SK-N-SH (cell line): ENCODE results near the gene TOLLIP. TPM values are rescaled to one million over a fixed set of nuclear protein-coding genes. Genes with fewer than 3 reads are reported as not detected.

Source experiments
- CTCF ChIA-PET: fragments of 300-600, 350-600 bp; formaldehyde crosslinking; extraction: SDS; loops from one replicate; lab custom pipeline; 2021; lab: Yijun Ruan, JAX
- POLR2A ChIA-PET: fragments of 350-600 bp; sonication (Branson Sonifier 250); formaldehyde crosslinking; extraction: SDS; loops from one replicate; lab custom pipeline; 2020; ENCODE audit warnings: antibody characterized with exemption, inconsistent platforms; lab: Yijun Ruan, JAX
- DNase-seq: peaks from one replicate; pipeline ENCODE4 v3.0.0; 2012
- H2AFZ ChIP-seq: fragments of 200-600 bp; sonication (generic); 2 replicates; pipeline ENCODE4 v1.8.1; 2016; ENCODE audit warnings: antibody characterized with exemption, mild to moderate bottlenecking, low read depth
- H3F3A ChIP-seq: fragments of 200-600 bp; sonication (generic); replicated peaks from 2 replicates; pipeline ENCODE3; 2016; ENCODE audit warnings: antibody characterized with exemption, mild to moderate bottlenecking; ENCODE audit not compliant: insufficient read depth
- H3K27ac ChIP-seq, 2 experiments: fragments of 200-500 bp in 1 of 2; fragments of 200-600 bp in 1 of 2; sonication (Bioruptor generic) in 1 of 2; sonication (generic), shearing (Covaris generic) in 1 of 2; 2 replicates each; pipeline versions ENCODE4 v1.5.1 to v1.6.1; 2014 to 2016; ENCODE audit warnings: low read depth in 2 of 2, inconsistent platforms in 1 of 2, low read length in 1 of 2, mild to moderate bottlenecking in 1 of 2, mixed read lengths in 1 of 2
- H3K27me3 ChIP-seq: fragments of 200-600 bp; sonication (generic), shearing (Covaris generic); 2 replicates; pipeline ENCODE4 v1.6.1; 2016; ENCODE audit warnings: mixed run types; ENCODE audit not compliant: insufficient read depth
- H3K36me3 ChIP-seq, 2 experiments: fragments of 200-500 bp in 1 of 2; fragments of 200-600 bp in 1 of 2; sonication (Bioruptor generic) in 1 of 2; sonication (generic) in 1 of 2; replicated peaks in 1 of 2; 2 replicates each; pipeline versions ENCODE3 to v1.5.1; 2014 to 2016; ENCODE audit warnings: low read length in 1 of 2, mild to moderate bottlenecking in 1 of 2; ENCODE audit not compliant: insufficient read depth in 2 of 2, control insufficient read depth in 1 of 2
- H3K4me1 ChIP-seq, 2 experiments: fragments of 200-500 bp in 1 of 2; fragments of 200-600 bp in 1 of 2; sonication (Bioruptor generic) in 1 of 2; sonication (generic), shearing (Covaris generic) in 1 of 2; 2 replicates each; pipeline versions ENCODE4 v1.5.1 to v1.6.1; 2014 to 2016; ENCODE audit warnings: low read depth in 1 of 2, low read length in 1 of 2, mixed run types in 1 of 2; ENCODE audit not compliant: insufficient read depth in 2 of 2, control insufficient read depth in 1 of 2
- H3K4me2 ChIP-seq: fragments of 200-600 bp; sonication (generic), shearing (Covaris generic); 2 replicates; pipeline ENCODE4 v1.6.1; 2017; ENCODE audit warnings: mixed run types
- H3K4me3 ChIP-seq, 2 experiments: fragments of 200-500 bp in 1 of 2; fragments of 200-600 bp in 1 of 2; sonication (Bioruptor generic) in 1 of 2; sonication (generic), shearing (Covaris generic) in 1 of 2; 2 replicates each; pipeline versions ENCODE4 v1.5.1 to v1.8.1; 2014 to 2016; ENCODE audit warnings: low read depth in 2 of 2, inconsistent platforms in 1 of 2, low read length in 1 of 2, mild to moderate bottlenecking in 1 of 2, mixed read lengths in 1 of 2, moderate library complexity in 1 of 2
- H3K79me2 ChIP-seq: fragments of 200-600 bp; sonication (generic); 2 replicates; pipeline ENCODE4 v1.8.1; 2017; ENCODE audit warnings: mild to moderate bottlenecking; ENCODE audit not compliant: insufficient read depth
- H3K9ac ChIP-seq: fragments of 200-600 bp; sonication (generic); 2 replicates; pipeline ENCODE4 v1.6.1; 2017; ENCODE audit warnings: mixed run types
- H3K9me2 ChIP-seq: fragments of 200-600 bp; sonication (generic); 2 replicates; pipeline ENCODE4 v1.6.1; 2017; ENCODE audit warnings: mixed run types
- H3K9me3 ChIP-seq: fragments of 200-600 bp; sonication (generic); 2 replicates; pipeline ENCODE4 v1.6.1; 2017; ENCODE audit warnings: mixed run types, mild to moderate bottlenecking, moderate library complexity
- H4K20me1 ChIP-seq: fragments of 200-600 bp; sonication (generic); 2 replicates; pipeline ENCODE4 v1.6.1; 2017; ENCODE audit warnings: mild to moderate bottlenecking, mixed run types; ENCODE audit not compliant: insufficient read depth
- CTCF ChIP-seq: fragments of 200-600 bp; sonication (generic); IDR thresholded peaks from 2 replicates; pipeline ENCODE4 v1.6.1; 2017; ENCODE audit warnings: antibody characterized with exemption, mild to moderate bottlenecking, moderate library complexity
- FOXM1 ChIP-seq: IDR thresholded peaks from 2 replicates; pipeline ENCODE4 v1.4.0; 2012; ENCODE audit warnings: low read depth, mild to moderate bottlenecking
- GATA2 ChIP-seq: sonication (generic); formaldehyde crosslinking; IDR thresholded peaks from 2 replicates; pipeline ENCODE4 v1.5.0; 2020; ENCODE audit warnings: mild to moderate bottlenecking, missing genetic modification reagents
- IRF3 ChIP-seq: fragments of 150-350 bp; IDR thresholded peaks from 2 replicates; pipeline ENCODE4 v1.6.1; 2016; ENCODE audit warnings: mild to moderate bottlenecking, low read depth, low read length
- MAX ChIP-seq: IDR thresholded peaks from 2 replicates; pipeline ENCODE4 v1.4.0; 2012; ENCODE audit warnings: low read depth
- POLR2AphosphoS5 ChIP-seq: IDR thresholded peaks from 2 replicates; pipeline ENCODE4 v1.6.1; 2012; ENCODE audit warnings: low read depth, low read length
- RAD21 ChIP-seq: IDR thresholded peaks from 2 replicates; pipeline ENCODE4 v1.6.1; 2012; ENCODE audit warnings: mild to moderate bottlenecking, low read length
- RFX5 ChIP-seq: IDR thresholded peaks from 2 replicates; pipeline ENCODE4 v1.6.1; 2012; ENCODE audit warnings: mild to moderate bottlenecking, improper control_type of control experiment, low read length
- SIN3A ChIP-seq: IDR thresholded peaks from 2 replicates; pipeline ENCODE4 v1.6.1; 2012; ENCODE audit warnings: low read depth, mild to moderate bottlenecking, low read length, moderate library complexity, borderline replicate concordance
- TAF1 ChIP-seq: IDR thresholded peaks from 2 replicates; pipeline ENCODE4 v1.6.1; 2012; ENCODE audit warnings: low read depth, mild to moderate bottlenecking, low read length, moderate library complexity, borderline replicate concordance
- ZBTB33 ChIP-seq: IDR thresholded peaks from 2 replicates; pipeline ENCODE4 v1.4.0; 2012; ENCODE audit warnings: low read depth, borderline replicate concordance
- WGBS: methylation state at CpG from one replicate; pipeline ENCODE4 v1.1.6; 2017; ENCODE audit warnings: low lambda C conversion rate; 5-methylcytosine and 5-hydroxymethylcytosine counted together
- polyA plus RNA-seq, 3 experiments: library from polyadenylated mRNA; depleted of rRNA; stranded (reverse); fragments of >200 nt; gene quantifications; 2 replicates each; pipeline ENCODE4 v1.2.3, GENCODE V29; 2012

The TOLLIP gene
- polyA plus RNA-seq, 1 of the 3 experiments (the other 2 are of a cell fraction) = 55.4 TPM

GRCh38 chr11:1237128-1237580, 72.3 kb downstream of the TOLLIP start (continued):
- no peak for TF ChIP-seq IRF3
- no peak for TF ChIP-seq MAX
- no peak for TF ChIP-seq RAD21

GRCh38 chr11:1236316-1237127, 72.9 kb downstream of the TOLLIP start:
- POLR2A ChIA-PET = no interaction called here

More at GRCh38 chr11:1236316-1237127, 72.9 kb downstream of the TOLLIP start:
- no peaks in the 10 kb centered on the region for H3K79me2 ChIP-seq
- H3F3A ChIP-seq = no peaks in the 10 kb centered on the region
- no peaks in the 10 kb centered on the region; a peak in 1 of 4 replicates for H3K4me1 ChIP-seq
- no peaks in the 10 kb centered on the region for H4K20me1 ChIP-seq
- no peak overlapping the region for H3K4me2 ChIP-seq
- no peak overlapping the region for H2AFZ ChIP-seq
- no peak for TF ChIP-seq ZBTB33
- no peak for TF ChIP-seq SIN3A
- TF ChIP-seq CTCF = no peak
- TF ChIP-seq POLR2AphosphoS5 = no peak
- no peak for TF ChIP-seq RFX5
- no peak for TF ChIP-seq FOXM1
- no peak for TF ChIP-seq TAF1
- TF ChIP-seq GATA2 (CRISPR knock-in tag) = no peak
- TF ChIP-seq RAD21 = no peak
- 64% methylated on average over 15 of the region's 37 CpGs for WGBS
- H3K9me3 ChIP-seq = no peaks in the 10 kb centered on the region
- no peak for DNase-seq
- CTCF ChIA-PET = interaction anchor here (1.0 to 3.2 kb wide), 2 partner anchors 26 to 34 kb away, joined by 3 to 8 read pairs; no protein-coding TSS in a partner anchor
- H3K27me3 ChIP-seq = no peaks in the 10 kb centered on the region
- H3K36me3 ChIP-seq = no peaks in the 10 kb centered on the region
- no peaks in the 10 kb centered on the region for H3K9me2 ChIP-seq
- H3K4me3 ChIP-seq = no peak overlapping the region
- H3K9ac ChIP-seq = no peak overlapping the region
- no peak overlapping the region for H3K27ac ChIP-seq
